ENCODE data around the gene CFAP299.
A peak's percentile ranks its signal among the peaks of the same experiment; 100 is the strongest.

The CFAP299 gene

DNA sequence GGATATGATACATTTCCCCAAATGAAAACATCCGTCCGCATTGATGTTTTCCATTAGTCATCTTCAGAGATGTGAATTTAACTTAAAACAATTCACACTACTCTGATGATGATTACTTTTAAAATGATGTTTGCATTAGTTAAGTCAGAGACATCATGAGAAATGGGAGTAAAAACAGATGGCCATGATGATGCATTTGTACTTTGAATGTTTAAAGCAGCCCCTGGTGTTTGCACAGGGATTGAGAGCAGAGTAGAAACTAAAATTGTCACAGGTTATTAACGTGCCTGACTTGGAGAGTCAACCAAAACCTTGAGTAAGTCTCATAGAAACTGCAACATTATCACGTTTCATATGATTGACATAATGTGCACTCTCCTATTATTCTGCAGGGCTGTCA lies 117.2 kb downstream of the CFAP299 start:
- no peak for DNase-seq

DNA sequence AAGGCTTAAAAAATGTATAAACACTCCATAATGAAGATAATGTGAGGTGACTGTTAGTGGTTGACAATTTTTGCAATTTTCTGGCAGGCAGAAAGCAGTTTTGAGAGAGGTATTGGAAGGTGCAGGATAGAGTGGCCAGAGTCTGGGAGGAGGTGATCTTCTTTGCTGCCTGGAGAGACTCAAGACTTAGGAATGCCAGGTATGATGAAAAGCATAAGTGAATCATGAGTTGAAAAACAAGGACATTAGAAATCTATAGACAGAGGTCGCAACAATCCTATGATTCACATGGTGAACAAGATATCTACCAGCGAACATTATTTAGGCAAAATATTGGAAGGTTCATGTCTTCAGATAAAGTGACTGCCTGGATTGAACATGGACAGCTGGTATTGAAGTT lies 118.5 kb downstream of the CFAP299 start:
- no peak for DNase-seq

DNA sequence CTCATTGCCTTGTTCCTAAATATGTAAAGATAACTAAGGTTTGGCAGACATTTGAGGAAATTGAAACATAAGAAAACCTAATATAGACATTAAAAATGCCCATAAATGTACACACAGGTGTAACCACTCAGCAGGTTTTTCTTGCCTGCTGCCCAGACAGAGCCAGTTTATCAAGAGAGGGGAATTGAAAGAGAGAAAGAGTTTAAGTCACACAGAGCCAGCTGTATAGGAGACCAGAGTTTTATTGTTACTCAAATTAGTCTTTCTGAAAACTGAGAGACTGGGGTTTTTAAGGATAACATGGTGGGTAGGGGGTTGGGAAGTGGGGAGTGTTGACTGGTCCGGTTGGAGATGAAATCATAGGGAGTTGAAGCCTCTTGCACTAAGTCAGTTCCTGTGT lies 119.0 kb downstream of the CFAP299 start:
- no peak for DNase-seq

DNA sequence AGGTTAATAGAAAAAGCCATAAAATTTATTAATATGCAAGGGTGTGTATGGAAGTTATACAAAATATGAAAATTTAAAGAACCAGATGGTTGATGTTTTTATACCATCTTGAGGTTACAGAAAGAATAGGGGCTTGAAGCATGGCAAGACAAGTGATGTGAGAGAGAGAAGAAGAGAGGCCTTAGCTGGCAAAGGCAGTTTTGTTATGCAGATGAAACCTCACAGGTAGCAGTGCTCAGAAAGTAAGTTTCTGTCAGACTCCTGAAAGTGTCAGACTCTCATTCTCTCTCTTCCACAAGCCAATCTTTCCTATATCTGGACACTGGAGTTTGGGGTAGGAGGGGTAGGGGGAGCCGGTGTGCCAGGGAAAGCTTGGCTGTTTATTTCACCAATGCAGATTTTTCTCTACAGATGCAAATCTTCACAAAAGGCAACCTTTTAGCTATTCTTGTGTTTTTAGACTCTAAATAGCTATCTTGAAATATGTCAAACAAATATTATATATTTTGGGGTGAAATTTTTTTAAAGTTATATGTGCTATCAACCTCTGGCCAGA lies 124.5 kb downstream of the CFAP299 start:
- peak in 1 of 4 experiments; percentile 15 for DNase-seq

DNA sequence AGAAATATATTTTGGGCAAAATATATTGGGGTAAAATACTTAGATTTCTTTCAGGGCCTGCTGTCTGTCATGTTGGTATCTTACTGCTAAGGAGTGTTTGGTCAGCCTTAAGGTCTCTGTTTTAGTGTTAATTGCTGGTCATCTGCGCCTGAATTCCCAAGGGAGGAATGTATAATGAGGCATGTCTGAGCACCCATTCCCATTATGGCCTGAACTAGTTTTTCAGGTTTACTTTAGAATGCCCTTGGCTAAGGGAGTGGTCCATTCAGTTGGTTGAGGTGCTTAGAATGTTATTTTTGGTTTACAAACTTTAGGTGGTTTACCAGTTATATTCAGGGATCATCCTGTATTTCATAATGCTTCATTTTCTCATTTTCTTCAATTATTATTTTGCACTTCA lies 125.9 kb downstream of the CFAP299 start:
- DNase-seq = no peak

DNA sequence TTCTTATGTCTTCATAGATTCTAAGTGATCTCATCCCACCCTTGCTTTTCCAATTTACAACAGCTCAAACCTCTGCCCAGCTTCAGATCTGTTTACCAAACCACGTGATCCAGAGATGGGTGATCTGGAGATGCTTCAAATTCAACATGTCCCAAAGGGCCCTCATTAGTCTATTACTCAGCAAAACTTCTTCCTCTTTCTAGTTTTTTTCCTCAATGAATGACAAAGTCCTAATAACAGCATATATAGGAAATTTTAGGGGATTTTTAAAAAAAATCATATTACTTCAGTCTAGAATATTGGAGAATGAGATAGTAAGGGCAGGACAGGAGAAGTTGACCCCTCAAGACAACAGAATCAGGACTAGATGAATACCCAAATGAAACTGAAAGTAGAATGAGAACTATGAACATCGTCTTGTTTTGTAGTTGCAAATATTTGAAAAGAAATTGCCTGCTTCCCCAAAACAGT lies 127.1 kb downstream of the CFAP299 start:
- no peak for DNase-seq

DNA sequence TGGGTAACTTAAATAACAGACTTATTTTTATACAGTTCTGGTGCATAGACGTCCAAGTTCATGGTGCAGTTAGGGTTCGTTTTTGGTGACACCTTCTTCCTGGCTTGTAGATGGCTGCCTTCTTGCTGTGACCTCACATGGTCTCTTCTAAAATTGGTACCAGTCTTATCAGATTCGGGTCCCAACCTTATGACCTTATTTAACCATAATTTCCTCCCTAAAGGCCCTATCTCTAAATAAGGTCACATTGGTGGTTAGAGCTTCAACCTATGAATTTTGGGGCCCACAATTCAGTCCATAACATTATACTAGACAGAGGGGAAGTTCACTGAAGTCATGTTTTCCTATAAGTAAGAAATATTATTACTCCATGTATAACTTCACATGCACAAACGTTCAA lies 128.0 kb downstream of the CFAP299 start:
- DNase-seq = no peak

DNA sequence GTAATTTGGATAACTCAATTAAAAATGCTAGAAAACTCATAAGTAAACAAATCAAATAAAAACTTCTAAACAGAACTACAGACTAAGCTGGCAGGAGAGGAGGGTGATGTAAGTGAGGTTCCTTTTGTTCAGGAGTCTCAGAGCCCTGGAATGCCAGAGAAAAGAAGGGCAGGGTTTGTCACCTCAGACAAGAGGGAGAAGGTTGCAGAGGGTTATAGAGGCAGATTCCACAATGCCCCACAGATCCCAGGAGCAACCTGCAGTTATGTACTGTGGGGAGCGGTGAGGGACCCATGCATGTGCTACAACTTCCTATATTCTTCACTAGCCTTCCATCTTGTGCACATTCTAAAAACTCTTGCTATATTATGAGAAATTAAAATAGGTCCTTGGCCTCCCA lies 129.7 kb downstream of the CFAP299 start:
- DNase-seq = no peak

DNA sequence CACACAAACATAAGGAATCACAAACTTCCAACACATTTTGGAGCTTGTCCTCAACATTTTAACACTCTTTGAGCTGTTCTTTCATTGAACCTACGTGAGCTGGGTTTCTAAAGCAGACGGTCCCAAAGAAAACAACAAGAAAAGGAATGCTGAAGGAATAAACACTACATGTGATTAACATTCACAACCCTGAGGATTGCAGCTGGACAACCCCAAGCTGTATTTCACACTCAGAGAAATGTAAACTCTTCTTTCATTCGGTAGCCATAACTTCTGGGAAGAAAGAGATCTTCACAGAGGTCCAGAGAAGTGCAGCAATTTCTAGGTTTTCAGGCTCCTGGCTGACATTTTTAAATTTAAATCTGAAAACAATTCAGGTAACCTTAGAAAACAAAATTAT lies 130.2 kb downstream of the CFAP299 start:
- no peak for DNase-seq

DNA sequence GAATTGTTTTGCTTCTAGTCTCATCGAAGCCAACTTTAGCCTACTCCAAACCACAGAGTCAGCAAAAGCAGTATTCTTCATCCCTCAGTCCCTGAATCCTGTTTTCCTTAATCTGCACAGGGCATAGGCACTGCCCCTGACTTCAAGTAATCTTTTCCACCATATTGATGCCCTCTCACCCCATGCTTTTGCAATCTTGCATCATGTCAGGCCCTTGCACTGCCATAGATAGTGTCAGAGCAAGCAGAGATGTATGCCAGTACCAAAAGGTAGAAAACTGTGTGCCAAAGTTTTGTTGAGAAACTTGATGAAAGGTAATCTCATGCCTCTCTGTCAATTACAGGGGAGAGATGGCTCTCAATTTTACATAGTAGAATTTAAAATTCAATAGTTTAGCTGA lies 131.1 kb downstream of the CFAP299 start:
- no peak for DNase-seq

DNA sequence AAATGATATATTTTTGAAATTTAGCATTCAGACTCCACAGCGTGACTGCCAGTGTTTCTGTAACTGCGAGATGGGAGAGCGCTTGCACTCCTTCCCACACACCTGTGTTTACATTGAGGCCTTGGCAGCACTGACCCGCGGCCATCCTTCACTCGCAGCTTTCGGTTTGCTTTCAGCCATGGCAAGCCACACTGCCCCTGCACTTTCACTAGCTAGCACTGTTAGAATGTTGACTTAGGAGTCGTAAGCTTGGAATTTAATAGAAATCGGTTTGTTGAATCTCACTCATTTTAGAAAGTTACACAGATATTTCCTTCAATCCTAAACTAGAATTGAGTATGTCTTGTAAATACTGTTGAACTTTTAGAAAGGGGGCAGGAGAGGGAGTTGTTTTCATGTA lies 136.2 kb downstream of the CFAP299 start:
- no peak for DNase-seq

DNA sequence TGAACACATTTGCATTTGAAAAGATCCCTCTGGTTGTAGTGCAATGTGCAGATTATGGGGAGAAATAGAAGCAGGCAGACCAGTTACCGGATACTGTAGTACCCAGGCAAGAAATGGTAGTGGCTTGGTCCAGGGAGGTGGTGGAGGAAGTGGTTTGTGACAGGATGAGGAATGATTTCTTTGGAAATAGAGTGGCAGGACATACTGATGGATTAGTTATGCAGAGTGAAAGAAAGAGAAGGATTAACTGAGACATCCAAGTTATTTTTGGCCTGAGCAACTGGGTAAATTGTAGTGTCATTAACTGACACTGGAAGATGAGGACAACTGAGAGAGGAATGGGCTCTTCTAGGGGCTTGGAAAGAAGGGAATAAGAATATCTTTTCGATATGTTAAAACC lies 139.7 kb downstream of the CFAP299 start:
- no peak for DNase-seq

DNA sequence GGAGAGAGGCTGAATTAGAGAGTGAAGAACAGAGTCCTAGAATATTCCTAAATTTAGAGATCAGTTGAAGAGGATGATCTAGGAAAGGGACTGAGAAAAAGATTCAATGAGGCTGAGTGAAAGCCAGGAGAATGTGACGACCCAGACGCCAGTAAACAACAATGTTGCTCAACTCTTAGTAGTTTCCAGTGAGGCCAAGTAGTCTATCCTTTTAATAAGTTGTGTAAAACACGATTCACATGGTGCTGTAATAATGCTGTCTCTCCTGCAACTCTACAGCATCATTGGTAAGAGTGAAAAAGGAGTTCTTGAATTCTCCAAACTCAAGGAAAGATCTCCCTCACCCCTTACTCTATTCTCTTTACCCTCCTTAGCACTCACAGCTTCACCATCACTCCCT lies 140.3 kb downstream of the CFAP299 start:
- DNase-seq = no peak

DNA sequence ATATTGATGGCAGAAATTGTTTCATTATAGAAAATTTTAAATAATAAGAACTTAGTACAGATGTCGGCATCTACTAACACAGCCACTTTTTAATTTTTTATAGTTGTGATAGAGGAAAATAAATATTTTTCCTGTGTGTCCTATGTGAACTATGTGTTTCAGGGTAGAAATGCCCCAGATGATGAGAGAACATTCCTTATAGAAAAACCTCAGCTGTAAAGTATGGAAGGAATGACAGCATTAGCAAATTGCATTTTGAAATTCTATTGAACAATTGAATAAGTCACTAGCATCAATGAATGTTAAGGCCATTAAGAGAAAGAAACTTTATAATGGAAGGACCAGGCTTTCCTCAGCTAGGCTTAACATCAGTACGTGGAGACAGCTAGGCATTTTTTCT lies 149.2 kb downstream of the CFAP299 start:
- no peak for DNase-seq

DNA sequence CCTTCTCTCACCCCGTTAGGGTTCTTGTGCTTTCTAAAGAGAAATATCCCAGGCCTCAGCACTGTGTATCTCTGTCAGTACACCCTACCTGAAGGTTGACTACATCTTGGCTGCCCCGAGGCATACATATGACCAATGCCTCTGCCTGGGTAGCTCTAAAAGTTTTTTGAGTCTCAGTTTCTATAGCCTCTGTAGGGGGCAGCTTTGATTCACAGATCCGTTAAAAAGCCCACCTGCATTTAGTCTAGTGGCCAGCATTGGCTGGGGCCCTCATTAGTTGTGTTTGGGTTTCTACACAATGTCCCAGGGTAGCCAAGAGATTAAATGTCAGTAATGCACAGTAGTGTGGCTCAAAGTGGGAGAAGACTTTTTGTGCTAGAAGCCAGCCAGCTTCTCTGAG lies 151.1 kb downstream of the CFAP299 start:
- no peak for DNase-seq

DNA sequence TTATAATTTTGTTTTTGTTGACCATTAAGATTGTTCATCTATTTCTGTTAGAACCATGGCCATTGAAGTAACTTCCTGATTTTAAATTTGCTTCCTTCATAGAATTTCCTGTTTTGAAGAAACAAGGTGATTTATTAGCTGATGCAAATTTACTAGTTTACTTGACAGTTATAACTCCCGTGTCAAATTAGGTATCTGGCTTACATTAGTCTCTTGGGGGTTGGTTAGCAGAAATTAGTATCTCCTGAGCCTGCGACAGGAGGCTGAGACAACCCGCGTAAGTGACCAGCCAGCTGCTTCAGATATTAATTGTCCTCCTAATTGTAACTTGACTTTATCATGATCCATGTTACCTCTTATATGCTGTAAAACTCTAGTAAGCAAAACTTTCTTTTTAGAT lies 154.3 kb downstream of the CFAP299 start:
- DNase-seq = no peak

DNA sequence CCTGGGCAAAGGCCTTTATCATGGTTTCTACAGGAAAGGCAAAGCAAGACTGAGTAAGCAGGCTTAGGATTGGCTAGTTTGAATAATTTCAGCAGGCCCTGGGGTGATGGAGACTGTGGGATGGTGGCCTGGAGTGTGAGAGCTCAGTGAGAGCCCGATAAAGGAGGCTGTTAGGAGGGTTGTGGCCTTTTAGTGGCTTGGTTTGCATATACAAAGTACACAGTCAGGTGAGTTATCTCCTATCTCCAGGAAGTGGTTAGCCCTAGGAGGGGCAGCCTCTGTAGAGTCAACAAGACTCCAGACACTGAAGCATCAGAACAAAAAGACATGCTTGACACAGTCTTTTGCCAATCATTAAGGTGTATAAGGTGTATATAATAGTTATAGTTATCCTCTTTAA lies 157.2 kb downstream of the CFAP299 start:
- peak in 2 of 4 experiments; percentile 12 to 19 for DNase-seq

DNA sequence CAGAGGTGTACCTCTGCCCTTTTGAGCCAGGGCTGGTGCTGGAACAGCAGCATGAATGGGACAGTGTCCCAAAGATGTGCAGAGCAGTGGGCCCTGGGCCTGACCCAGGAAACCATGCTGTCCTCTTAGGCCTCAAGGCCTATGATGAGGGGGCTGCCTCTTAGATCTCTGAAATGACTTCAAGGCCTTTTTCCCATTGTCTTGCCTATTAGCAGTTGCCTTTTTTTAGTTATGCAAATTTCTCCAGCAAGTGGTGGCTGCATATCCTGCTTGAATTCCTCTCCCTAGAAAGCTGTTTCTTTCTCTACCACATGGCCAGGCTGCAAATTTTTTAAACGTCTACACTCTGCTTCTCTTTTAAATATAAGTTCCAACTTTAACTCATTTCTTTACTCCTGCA lies 160.3 kb downstream of the CFAP299 start:
- no peak for DNase-seq

DNA sequence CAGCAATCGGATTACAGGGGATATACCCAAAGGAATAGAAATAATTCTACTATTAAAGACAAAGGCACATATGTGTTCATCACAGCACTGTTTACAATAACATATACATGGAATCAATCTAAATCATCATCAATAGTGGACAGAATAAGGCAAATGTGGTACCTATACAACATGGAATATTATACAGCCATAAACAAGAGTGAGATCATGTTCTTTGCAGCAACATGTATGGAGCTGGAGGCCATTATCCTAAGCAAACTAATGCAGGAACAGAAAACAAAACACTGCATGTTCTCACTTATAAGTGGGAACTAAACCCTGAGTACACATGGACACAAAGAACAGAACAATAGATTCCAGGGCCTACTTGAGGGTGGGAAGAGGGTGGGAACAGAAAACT lies 163.2 kb downstream of the CFAP299 start:
- no peak for DNase-seq

DNA sequence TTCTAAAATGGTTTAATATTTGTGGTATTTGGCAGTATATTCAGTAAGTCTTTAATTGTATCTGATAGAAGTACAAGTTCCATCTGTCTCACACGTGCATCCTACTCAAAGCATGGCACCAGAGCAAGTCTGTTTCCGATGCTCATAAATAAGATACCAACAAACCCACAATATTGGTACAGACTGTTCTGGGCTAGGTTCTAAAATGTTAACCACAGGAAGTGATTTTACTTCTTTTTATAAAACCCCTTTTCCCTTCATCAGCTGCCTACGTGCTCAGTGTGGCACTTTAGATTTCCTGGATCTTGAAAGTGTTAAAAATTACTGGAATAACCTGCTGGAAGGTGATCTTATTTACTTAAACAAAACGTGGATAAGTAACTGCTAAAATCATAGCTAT lies 165.1 kb downstream of the CFAP299 start:
- no peak for DNase-seq

DNA sequence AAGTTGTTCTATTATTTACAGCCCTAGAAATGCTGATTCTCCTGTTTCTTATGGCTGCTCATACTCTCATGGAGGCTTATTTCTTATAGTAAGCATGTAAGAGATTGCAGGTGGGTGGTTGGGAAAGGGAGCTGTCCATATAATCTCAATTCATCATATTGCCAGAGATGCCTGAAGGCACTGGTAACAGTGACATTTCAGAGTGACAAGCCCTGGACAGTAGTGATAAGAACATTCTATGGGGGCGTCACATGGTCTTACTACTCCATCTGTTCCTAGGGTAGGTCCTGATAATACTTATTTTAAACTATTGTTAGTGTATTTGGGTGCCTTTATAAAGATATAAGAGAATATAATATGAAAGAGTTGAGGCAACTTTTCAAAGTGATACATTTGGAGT lies 171.5 kb downstream of the CFAP299 start:
- DNase-seq = no peak

DNA sequence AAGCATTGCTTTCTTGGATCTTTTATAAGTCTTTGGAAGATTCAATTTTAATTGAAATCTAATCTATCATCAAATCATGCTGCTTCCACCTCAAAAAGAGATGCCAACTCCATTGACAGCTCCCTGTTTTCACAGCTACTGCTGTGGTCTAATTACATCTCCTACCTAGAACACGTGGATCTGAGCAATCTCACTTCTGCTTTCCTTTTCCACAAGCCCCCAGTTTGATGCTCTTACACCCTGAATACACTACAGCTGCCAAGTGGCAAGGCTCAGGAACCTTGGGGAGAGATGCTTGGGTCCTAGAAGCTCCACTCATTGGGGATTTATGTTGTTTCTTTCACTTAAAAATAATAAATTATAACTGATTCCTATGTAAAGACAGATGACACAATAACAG lies 172.0 kb downstream of the CFAP299 start:
- no peak for DNase-seq

DNA sequence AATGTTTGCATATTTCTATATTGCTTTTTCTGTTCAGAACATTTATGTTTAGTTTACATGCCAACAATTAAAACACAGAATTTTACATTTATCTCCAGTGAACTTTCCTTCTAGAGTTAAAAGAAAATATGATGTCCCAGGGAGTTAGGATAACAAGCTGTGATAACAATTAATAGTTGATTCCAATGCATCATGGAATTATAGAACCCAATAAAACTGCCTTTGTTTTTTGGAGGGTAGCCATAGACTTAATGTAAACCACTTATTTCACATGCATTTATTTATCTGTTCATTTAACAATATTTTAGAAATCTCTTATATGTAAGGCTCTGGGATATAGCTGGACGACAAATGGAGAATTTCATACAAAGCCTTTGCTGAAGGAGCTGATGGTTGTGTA lies 180.0 kb downstream of the CFAP299 start:
- no peak for DNase-seq

DNA sequence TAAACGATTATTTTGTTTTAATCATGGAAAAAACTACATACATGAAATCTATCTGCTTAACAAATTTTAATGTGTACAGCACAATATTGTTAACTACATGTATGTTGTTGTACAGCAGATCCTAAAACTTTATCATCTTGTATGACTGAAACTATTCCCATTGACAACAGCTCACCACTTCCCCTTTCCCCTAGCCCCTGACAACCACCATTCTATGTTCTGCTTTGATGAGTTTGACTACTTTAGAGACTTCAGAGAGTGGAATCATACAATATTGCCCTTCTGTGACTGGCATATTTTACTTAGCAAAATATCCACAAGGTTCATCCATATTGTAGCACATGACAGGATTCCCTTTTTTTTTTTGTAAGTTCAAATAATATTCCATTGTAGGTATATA lies 185.9 kb downstream of the CFAP299 start:
- no peak for DNase-seq

DNA sequence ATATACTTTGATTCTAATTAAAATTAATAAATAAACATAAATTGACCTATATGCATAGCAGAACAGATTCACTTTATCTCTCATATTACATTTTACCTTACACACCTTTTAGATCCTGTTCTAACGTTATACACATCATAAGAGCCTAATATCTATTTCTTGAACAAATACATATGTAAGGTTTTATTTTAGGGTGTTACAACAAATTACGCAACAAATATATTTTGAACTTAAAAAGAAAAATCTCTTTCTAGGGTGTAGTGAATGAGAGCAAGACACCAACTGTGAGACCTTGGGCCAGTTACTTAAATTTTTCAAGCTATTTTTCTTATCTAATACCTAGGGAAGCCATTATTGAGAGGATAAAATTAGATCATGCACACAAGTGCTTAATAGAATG lies 191.2 kb downstream of the CFAP299 start:
- no peak for DNase-seq

DNA sequence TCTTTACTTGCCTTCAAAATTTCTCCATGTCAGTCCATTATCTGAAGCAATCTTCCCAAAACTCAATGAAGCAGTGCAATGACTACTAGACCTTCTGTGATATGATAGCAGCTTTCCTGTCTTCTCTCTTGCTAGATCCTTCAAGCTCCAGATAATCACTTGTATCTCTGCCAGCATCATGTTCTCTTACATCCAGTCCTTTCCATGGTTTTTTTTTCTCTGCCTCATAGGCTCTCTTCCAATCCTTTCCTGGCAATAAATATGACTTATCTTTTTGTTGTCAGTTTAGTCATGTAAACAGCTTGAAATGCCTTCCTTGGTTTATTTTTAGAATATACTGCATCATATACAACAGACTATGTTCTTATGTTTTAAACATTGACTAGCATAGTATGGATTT lies 193.5 kb downstream of the CFAP299 start:
- DNase-seq = no peak
